Measurements from ENCODE around the gene GMDS. TPM values are rescaled to one million over a fixed set of nuclear protein-coding genes. Genes with fewer than 3 reads are reported as not detected.

GMDS gene
- total RNA-seq, 1 donor from 2014 or later = 14.4 TPM

- no peak for DNase-seq (ENCODE audit: low spot score)
Observed at GRCh38 chr6:2178125-2178524, 67.3 kb downstream of the GMDS start.

- DNase-seq (ENCODE audit: low spot score) = no peak
Observed at GRCh38 chr6:2175825-2176224, 69.6 kb downstream of the GMDS start.

GRCh38 chr6:2173203-2173961 is 72.0 kb downstream of the GMDS start:
- no peak for DNase-seq (ENCODE audit: low spot score)

- DNase-seq (ENCODE audit: low spot score) = peak; percentile 14
Observed at GRCh38 chr6:2171728-2172127, 73.7 kb downstream of the GMDS start.

GRCh38 chr6:2168480-2168879 is 76.9 kb downstream of the GMDS start:
- DNase-seq (ENCODE audit: low spot score) = no peak

- no peak for DNase-seq (ENCODE audit: low spot score)
Observed at GRCh38 chr6:2166717-2167116, 78.7 kb downstream of the GMDS start.

- no peak for DNase-seq (ENCODE audit: low spot score)
Observed at GRCh38 chr6:2165286-2165685, 80.1 kb downstream of the GMDS start.

- DNase-seq (ENCODE audit: low spot score) = no peak
Observed at GRCh38 chr6:2164481-2164880, 80.9 kb downstream of the GMDS start.

GRCh38 chr6:2162079-2162445 is 83.3 kb downstream of the GMDS start:
- no peak for DNase-seq (ENCODE audit: low spot score)

- DNase-seq (ENCODE audit: low spot score) = no peak
Observed at GRCh38 chr6:2158596-2159271, 86.7 kb downstream of the GMDS start.

- DNase-seq (ENCODE audit: low spot score) = no peak
Observed at GRCh38 chr6:2157441-2158127, 87.8 kb downstream of the GMDS start.

GRCh38 chr6:2155206-2155605 is 90.2 kb downstream of the GMDS start:
- DNase-seq (ENCODE audit: low spot score) = no peak

- DNase-seq (ENCODE audit: low spot score) = no peak
Observed at GRCh38 chr6:2149361-2150006, 95.9 kb downstream of the GMDS start.

GRCh38 chr6:2148748-2149147 is 96.7 kb downstream of the GMDS start:
- DNase-seq (ENCODE audit: low spot score) = no peak

- peak; percentile 8 for DNase-seq (ENCODE audit: low spot score)
Observed at GRCh38 chr6:2147766-2148448, 97.5 kb downstream of the GMDS start.

GRCh38 chr6:2147261-2147660 is 98.1 kb downstream of the GMDS start:
- DNase-seq (ENCODE audit: low spot score) = no peak

GRCh38 chr6:2144210-2144609 is 101.2 kb downstream of the GMDS start:
- DNase-seq (ENCODE audit: low spot score) = no peak

GRCh38 chr6:2141644-2142290 is 103.6 kb downstream of the GMDS start:
- DNase-seq (ENCODE audit: low spot score) = no peak

GRCh38 chr6:2140438-2141128 is 104.8 kb downstream of the GMDS start:
- DNase-seq (ENCODE audit: low spot score) = no peak

GRCh38 chr6:2135401-2135800 is 110.0 kb downstream of the GMDS start:
- no peak for DNase-seq (ENCODE audit: low spot score)

- DNase-seq (ENCODE audit: low spot score) = no peak
Observed at GRCh38 chr6:2134554-2134953, 110.9 kb downstream of the GMDS start.
